ENCODE results near the gene KLF2.
"Not testable (repeated sequence)": the region's sequence is repeated elsewhere in the genome, so short reads cannot be mapped to it uniquely, and the experiment has no call there.

The KLF2 gene

GRCh38 chr19:16283210-16284061 is 41.2 kb upstream of the KLF2 start:
- Histone ChIP-seq H3K9me3 (ENCODE audit: low read length) (no peaks in the 10 kb centered on the region), H3K36me3 (ENCODE audit: insufficient read depth, low read length) (no peaks in the 10 kb centered on the region), H3K9me2 (ENCODE audit: low read depth, low read length) (no peaks in the 10 kb centered on the region), H2AFZ (ENCODE audit: low read length) (no peak overlapping the region), H3K79me2 (ENCODE audit: insufficient read depth, low read length) (no peaks in the 10 kb centered on the region), H3K27ac (ENCODE audit: low read depth, low read length, poor library complexity, severe bottlenecking) (no peak overlapping the region), H3F3A (ENCODE audit: insufficient read depth, low read length) (no peaks in the 10 kb centered on the region), H3K9ac (ENCODE audit: low read length) (no peak overlapping the region), H3K4me3 (ENCODE audit: low read depth, low read length, poor library complexity, severe bottlenecking) (no peak overlapping the region), H3K4me1 (ENCODE audit: insufficient read depth, low read length, severe bottlenecking) (no peaks in the 10 kb centered on the region), H3K27me3 (ENCODE audit: insufficient read depth, low read length) (peaks cover 4% of the 10 kb centered on the region; the same call in 1 of the 2 replicates), H3K4me2 (ENCODE audit: low read length) (no peak overlapping the region), H4K20me1 (ENCODE audit: insufficient read depth, low read length) (no peaks in the 10 kb centered on the region)
- TF ChIP-seq CTCF (IDR thresholded peaks at IDR 0.05; ENCODE audit: low read length) (no peak), EZH2 (IDR thresholded peaks at IDR 0.05; ENCODE audit: borderline replicate concordance, low read length) (no peak)

- H3K4me2 ChIP-seq (ENCODE audit: low read length), result no peak overlapping the region
- no peak overlapping the region for H2AFZ ChIP-seq (ENCODE audit: low read length)
- H3K27ac ChIP-seq (ENCODE audit: low read depth, low read length, poor library complexity, severe bottlenecking), result no peak overlapping the region
- H3K9me3 ChIP-seq (ENCODE audit: low read length), result no peaks in the 10 kb centered on the region
- no peak for TF ChIP-seq CTCF (IDR thresholded peaks at IDR 0.05; ENCODE audit: low read length)
- no peak for TF ChIP-seq EZH2 (IDR thresholded peaks at IDR 0.05; ENCODE audit: borderline replicate concordance, low read length)
- no peaks in the 10 kb centered on the region for H3F3A ChIP-seq (ENCODE audit: insufficient read depth, low read length)
- H3K9me2 ChIP-seq (ENCODE audit: low read depth, low read length), result no peaks in the 10 kb centered on the region
- H3K4me3 ChIP-seq (ENCODE audit: low read depth, low read length, poor library complexity, severe bottlenecking), result no peak overlapping the region
- H3K9ac ChIP-seq (ENCODE audit: low read length), result no peak overlapping the region
- no peaks in the 10 kb centered on the region for H3K4me1 ChIP-seq (ENCODE audit: insufficient read depth, low read length, severe bottlenecking)
- H3K79me2 ChIP-seq (ENCODE audit: insufficient read depth, low read length), result no peaks in the 10 kb centered on the region
- peaks cover 7% of the 10 kb centered on the region; the same call in 1 of the 2 replicates for H3K27me3 ChIP-seq (ENCODE audit: insufficient read depth, low read length)
- no peaks in the 10 kb centered on the region for H4K20me1 ChIP-seq (ENCODE audit: insufficient read depth, low read length)
- no peaks in the 10 kb centered on the region for H3K36me3 ChIP-seq (ENCODE audit: insufficient read depth, low read length)
Observed at GRCh38 chr19:16284505-16284904, 40.1 kb upstream of the KLF2 start.

- H3K79me2 ChIP-seq (ENCODE audit: insufficient read depth, low read length); H3F3A ChIP-seq (ENCODE audit: insufficient read depth, low read length); H3K9me3 ChIP-seq (ENCODE audit: low read length); H4K20me1 ChIP-seq (ENCODE audit: insufficient read depth, low read length); H3K4me3 ChIP-seq (ENCODE audit: low read depth, low read length, poor library complexity, severe bottlenecking); H3K9ac ChIP-seq (ENCODE audit: low read length); H3K36me3 ChIP-seq (ENCODE audit: insufficient read depth, low read length); H2AFZ ChIP-seq (ENCODE audit: low read length); H3K27ac ChIP-seq (ENCODE audit: low read depth, low read length, poor library complexity, severe bottlenecking); H3K27me3 ChIP-seq (ENCODE audit: insufficient read depth, low read length); H3K4me2 ChIP-seq (ENCODE audit: low read length); H3K4me1 ChIP-seq (ENCODE audit: insufficient read depth, low read length, severe bottlenecking); H3K9me2 ChIP-seq (ENCODE audit: low read depth, low read length): not testable (repeated sequence)
Observed at GRCh38 chr19:16285079-16285478, 39.5 kb upstream of the KLF2 start.

Measured in OCI-LY1 (cell line).